ENCODE results near the gene HDAC9.

HDAC9 gene

DNA sequence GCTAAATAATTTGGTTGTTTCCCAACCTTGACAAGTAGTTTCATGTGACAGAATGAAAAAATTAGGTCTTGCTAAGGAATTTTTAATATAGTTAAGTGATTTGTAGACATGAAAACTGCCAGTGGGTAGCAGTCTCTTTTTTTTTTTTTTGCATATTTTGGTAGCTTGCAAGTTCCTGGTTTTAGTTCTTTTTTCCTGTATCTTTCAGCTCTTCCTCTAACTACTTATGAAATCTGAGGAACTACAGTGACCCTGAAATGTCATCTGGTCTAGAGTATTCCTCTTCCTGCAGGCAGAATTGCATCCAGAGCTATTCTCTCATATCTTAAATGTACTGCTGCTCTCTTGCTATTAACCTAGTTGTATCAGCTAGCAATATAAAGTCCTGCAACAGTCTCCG lies 160.4 kb downstream of the HDAC9 start:
- DNase-seq (ENCODE audit: insufficient read length, low spot score): no peak
- TF ChIP-seq, protein P1, sequence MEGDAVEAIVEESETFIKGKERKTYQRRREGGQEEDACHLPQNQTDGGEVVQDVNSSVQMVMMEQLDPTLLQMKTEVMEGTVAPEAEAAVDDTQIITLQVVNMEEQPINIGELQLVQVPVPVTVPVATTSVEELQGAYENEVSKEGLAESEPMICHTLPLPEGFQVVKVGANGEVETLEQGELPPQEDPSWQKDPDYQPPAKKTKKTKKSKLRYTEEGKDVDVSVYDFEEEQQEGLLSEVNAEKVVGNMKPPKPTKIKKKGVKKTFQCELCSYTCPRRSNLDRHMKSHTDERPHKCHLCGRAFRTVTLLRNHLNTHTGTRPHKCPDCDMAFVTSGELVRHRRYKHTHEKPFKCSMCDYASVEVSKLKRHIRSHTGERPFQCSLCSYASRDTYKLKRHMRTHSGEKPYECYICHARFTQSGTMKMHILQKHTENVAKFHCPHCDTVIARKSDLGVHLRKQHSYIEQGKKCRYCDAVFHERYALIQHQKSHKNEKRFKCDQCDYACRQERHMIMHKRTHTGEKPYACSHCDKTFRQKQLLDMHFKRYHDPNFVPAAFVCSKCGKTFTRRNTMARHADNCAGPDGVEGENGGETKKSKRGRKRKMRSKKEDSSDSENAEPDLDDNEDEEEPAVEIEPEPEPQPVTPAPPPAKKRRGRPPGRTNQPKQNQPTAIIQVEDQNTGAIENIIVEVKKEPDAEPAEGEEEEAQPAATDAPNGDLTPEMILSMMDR (IDR thresholded peaks at IDR 0.05; ENCODE audit: insufficient read depth, missing control alignments): no peak
- no peak for FAIRE-seq

DNA sequence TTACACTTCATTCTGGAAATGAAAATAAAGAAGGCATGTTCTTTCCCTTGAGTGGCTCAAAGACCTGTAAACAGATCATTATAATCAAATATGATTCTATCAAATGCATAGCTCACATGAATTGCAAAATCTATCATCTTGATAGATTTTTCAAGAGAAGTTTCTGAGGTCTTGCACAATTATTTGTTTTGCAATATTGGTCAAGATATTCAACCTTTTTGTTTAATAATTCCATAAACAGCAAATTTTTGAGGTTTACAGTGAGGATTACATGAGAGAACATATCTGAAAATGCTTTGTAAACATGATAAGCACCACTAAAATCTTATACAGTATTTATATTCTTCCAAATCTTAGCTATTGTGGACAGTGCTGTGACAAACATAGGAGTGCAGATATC lies 160.8 kb downstream of the HDAC9 start:
- TF ChIP-seq, protein P1 (IDR thresholded peaks at IDR 0.05; ENCODE audit: insufficient read depth, missing control alignments): no peak
- DNase-seq (ENCODE audit: insufficient read length, low spot score) (no peak), FAIRE-seq (no peak)

GRCh38 chr7:18659746-18660145 lies 164.2 kb downstream of the HDAC9 start:
- no peak for FAIRE-seq
- no peak for DNase-seq (ENCODE audit: insufficient read length, low spot score)
- TF ChIP-seq, protein P1 (IDR thresholded peaks at IDR 0.05; ENCODE audit: insufficient read depth, missing control alignments): no peak

- FAIRE-seq (no peak), DNase-seq (ENCODE audit: insufficient read length, low spot score) (no peak)
- TF ChIP-seq, protein P1 (IDR thresholded peaks at IDR 0.05; ENCODE audit: insufficient read depth, missing control alignments): no peak
These were observed 167.8 kb downstream of the HDAC9 start for GRCh38 chr7:18663321-18663720.

DNA sequence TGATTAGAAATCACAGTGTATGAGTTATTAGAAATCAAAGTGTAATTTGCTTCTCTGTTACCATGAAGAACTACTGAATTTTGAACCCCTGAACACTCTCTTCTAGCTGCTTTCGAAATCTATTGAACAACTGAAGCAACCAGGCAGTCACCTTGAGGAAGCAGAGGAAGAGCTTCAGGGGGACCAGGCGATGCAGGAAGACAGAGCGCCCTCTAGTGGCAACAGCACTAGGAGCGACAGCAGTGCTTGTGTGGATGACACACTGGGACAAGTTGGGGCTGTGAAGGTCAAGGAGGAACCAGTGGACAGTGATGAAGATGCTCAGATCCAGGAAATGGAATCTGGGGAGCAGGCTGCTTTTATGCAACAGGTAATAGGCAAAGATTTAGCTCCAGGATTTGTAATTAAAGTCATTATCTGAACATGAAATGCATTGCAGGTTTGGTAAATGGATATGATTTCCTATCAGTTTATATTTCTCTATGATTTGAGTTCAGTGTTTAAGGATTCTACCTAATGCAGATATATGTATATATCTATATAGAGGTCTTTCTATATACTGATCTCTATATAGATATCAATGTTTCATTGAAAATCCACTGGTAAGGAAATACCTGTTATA lies 170.7 kb downstream of the HDAC9 start:
- TF ChIP-seq, protein P1 (IDR thresholded peaks at IDR 0.05; ENCODE audit: insufficient read depth, missing control alignments): peak; percentile 97
- FAIRE-seq: no peak
- no peak for DNase-seq (ENCODE audit: insufficient read length, low spot score)

GRCh38 chr7:18667466-18667865 lies 171.9 kb downstream of the HDAC9 start:
- TF ChIP-seq, protein P1 (IDR thresholded peaks at IDR 0.05; ENCODE audit: insufficient read depth, missing control alignments): no peak
- DNase-seq (ENCODE audit: insufficient read length, low spot score) (no peak), FAIRE-seq (no peak)

DNA sequence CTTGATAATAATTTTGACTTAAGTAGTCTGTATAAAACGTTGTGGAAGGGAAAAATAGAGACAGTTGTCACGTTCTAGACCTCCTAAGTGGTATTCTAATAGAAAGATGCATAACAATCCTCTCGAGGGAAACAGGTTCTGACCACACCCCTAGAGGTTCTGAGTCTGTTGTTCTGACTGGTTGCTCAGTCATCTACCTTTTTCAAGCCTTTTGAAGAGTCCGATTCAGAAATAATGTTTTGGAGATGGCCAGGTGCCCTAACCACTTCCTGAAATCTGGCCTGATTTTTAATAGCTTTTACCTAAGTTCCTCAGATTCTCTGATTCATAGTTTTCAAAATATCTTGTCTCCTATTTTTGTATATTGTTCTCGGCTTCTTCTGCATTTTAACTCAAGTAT lies 175.6 kb downstream of the HDAC9 start:
- FAIRE-seq (no peak), DNase-seq (ENCODE audit: insufficient read length, low spot score) (no peak)
- TF ChIP-seq, protein P1 (IDR thresholded peaks at IDR 0.05; ENCODE audit: insufficient read depth, missing control alignments): no peak
